Sigmoid colon (tissue), 7 donors: Measurements from ENCODE around the gene IL17RB. TPM values are rescaled to one million over a fixed set of nuclear protein-coding genes. Genes with fewer than 3 reads are reported as not detected.

Source experiments
- DNase-seq: peaks from one replicate; pipeline ENCODE4 v3.0.0-alpha.2; 2019
- H3K27ac ChIP-seq, 4 donors: fragments of 200-600 bp; sonication (generic); one replicate each; pipeline ENCODE4 v1.5.1; 2016 to 2019; ENCODE audit warnings: mild to moderate bottlenecking in 1 of 4
- H3K27me3 ChIP-seq, 3 donors: fragments of 200-600 bp; sonication (generic); one replicate each; pipeline ENCODE4 v1.5.1; 2019; ENCODE audit warnings: mild to moderate bottlenecking in 1 of 3
- H3K36me3 ChIP-seq, 4 donors: fragments of 200-600 bp; sonication (generic); one replicate each; pipeline ENCODE4 v1.5.1; 2016 to 2019
- H3K4me1 ChIP-seq, 4 donors: fragments of 200-600 bp; sonication (generic); one replicate each; pipeline ENCODE4 v1.5.1; 2017 to 2019
- H3K4me3 ChIP-seq, 4 donors: fragments of 200-600 bp; sonication (generic); one replicate each; pipeline ENCODE4 v1.5.1; 2017 to 2019; ENCODE audit warnings: mild to moderate bottlenecking in 2 of 4, moderate library complexity in 1 of 4
- H3K9me3 ChIP-seq, 4 donors: fragments of 200-600 bp in 3 of 4; sonication (generic) in 3 of 4; one replicate each; pipeline versions ENCODE4 v1.5.1 to v1.6.1; 2013 to 2019
- CTCF ChIP-seq, 4 experiments: fragments of 450-650 bp in 3 of 4; fragments of 200-600 bp in 1 of 4; IDR thresholded peaks; one replicate each; pipeline ENCODE4 v1.5.1; 2016 to 2019; ENCODE audit warnings: antibody characterized with exemption in 4 of 4, mild to moderate bottlenecking in 3 of 4, moderate library complexity in 2 of 4
- EP300 ChIP-seq, 4 donors: sonication (generic); formaldehyde crosslinking; IDR thresholded peaks; one replicate each; pipeline ENCODE4 v1.6.1; 2017; ENCODE audit warnings: antibody characterized with exemption in 4 of 4
- POLR2A ChIP-seq, 2 donors: fragments of 450-650 bp; IDR thresholded peaks; one replicate each; pipeline ENCODE4 v1.6.1; 2016; ENCODE audit warnings: antibody characterized with exemption in 2 of 2, mild to moderate bottlenecking in 2 of 2, moderate library complexity in 2 of 2
- POLR2AphosphoS5 ChIP-seq, 4 donors: sonication (generic); formaldehyde crosslinking; IDR thresholded peaks; one replicate each; pipeline ENCODE4 v1.6.1; 2017; ENCODE audit warnings: antibody characterized with exemption in 4 of 4
- WGBS, 2 donors: extraction: QIAGEN DNeasy Blood & Tissue Kit; methylation state at CpG; one replicate each; pipeline ENCODE4 v1.1.7; 2013; 5-methylcytosine and 5-hydroxymethylcytosine counted together
- intact Hi-C: fragments of 100-400 bp; cut with DNase I; formaldehyde crosslinking; loops from one replicate; pipeline ENCODE4 v1.15.1; 2023
- polyA plus RNA-seq, 3 donors: library from polyadenylated mRNA; stranded (reverse); fragments of 200-250 nt; gene quantifications; one replicate each; pipeline ENCODE4 v1.2.3, GENCODE V29; 2013
- total RNA-seq, 4 donors: library from RNA; depleted of rRNA; stranded (reverse); fragments of >200 nt; gene quantifications; one replicate each; pipeline ENCODE4 v1.1.0, GENCODE V29; 2016
- donor health status: healthy with polysubstance abuse.
- donor health status: Bipolar disorder and iron deficiency.
- donor health status: healthy.

The IL17RB gene
- 1 to 10 TPM; 1.1 to 2.8 (median 1.7) TPM for total RNA-seq
- polyA plus RNA-seq = 1 to 10 TPM; 1.2 to 9.0 (median 2.8) TPM

- peak in 1 of 4 donors; percentile 19 for TF ChIP-seq POLR2AphosphoS5 (IDR thresholded peaks at IDR 0.05)
- no peak for TF ChIP-seq CTCF (IDR thresholded peaks at IDR 0.05)
- peak in 1 of 2 donors; percentile 46 for TF ChIP-seq POLR2A (IDR thresholded peaks at IDR 0.05)
- TF ChIP-seq EP300 (IDR thresholded peaks at IDR 0.05) = no peak
- intact Hi-C loops = no loop called here
- no peak for DNase-seq
- peak within 1 kb of the TSS; percentile 33 to 83 (median 62) for H3K4me3 ChIP-seq
- H3K36me3 ChIP-seq = no peaks in the 10 kb centered on the region
- no peaks in the 10 kb centered on the region for H3K9me3 ChIP-seq
- peak within 1 kb of the TSS; percentile 32 to 63 (median 44) for H3K27ac ChIP-seq
- peaks cover 0 to 11% (median 8%) of the 10 kb centered on the region in 4 donors for H3K4me1 ChIP-seq
- peaks cover 4 to 42% (median 30%) of the 10 kb centered on the region in 3 donors for H3K27me3 ChIP-seq
- WGBS, 2 donors = 1 to 2% methylated on average over 91 of the region's 91 CpGs
Measured at GRCh38 chr3:53846134-53846850, at the start of gene IL17RB, which contains the start of gene CHDH. Gene IL17RB (plus strand): TSS chr3:53846568. CDS start chr3:53846589, 21 bp downstream. Gene CHDH (minus strand): TSS chr3:53846419. CDS start chr3:53824008, 22,411 bp downstream.

DNA sequence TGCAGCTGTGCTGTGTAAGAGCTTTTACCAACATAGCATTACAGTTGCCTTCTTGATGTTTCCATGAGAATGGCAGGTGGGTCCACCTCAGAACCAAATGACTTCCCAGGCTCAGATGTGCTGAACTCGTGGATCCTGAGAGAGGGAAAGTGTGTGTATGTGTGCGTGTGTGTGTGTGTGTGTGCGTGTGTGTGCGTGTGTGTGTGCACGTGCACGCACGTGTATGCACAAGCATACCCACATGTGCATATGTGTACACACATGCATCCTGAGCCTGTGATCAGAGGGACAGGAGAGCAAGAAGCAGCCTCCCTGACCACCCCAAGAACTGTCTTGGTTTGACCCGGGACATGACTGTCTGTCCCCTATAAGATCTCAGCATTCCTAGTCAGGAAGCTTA is 48.2 kb upstream of the IL17RB start:
- H3K36me3 ChIP-seq = no peaks in the 10 kb centered on the region
- TF ChIP-seq POLR2AphosphoS5 (IDR thresholded peaks at IDR 0.05) (no peak), CTCF (IDR thresholded peaks at IDR 0.05) (no peak), EP300 (IDR thresholded peaks at IDR 0.05) (no peak), POLR2A (IDR thresholded peaks at IDR 0.05) (no peak)
- H3K27me3 ChIP-seq = no peaks in the 10 kb centered on the region
- no peak for DNase-seq
- no peak overlapping the region for H3K27ac ChIP-seq
- H3K4me3 ChIP-seq = no peak overlapping the region
- no peaks in the 10 kb centered on the region for H3K9me3 ChIP-seq
- 85 to 86% methylated on average over 8 of the region's 8 CpGs for WGBS, 2 donors
- H3K4me1 ChIP-seq = peaks cover 0 to 10% (median 4%) of the 10 kb centered on the region in 4 donors
- intact Hi-C loops = no loop called here

GRCh38 chr3:53799338-53799865 is 47.0 kb upstream of the IL17RB start:
- TF ChIP-seq EP300 (IDR thresholded peaks at IDR 0.05) (no peak), POLR2A (IDR thresholded peaks at IDR 0.05) (no peak), CTCF (IDR thresholded peaks at IDR 0.05) (no peak), POLR2AphosphoS5 (IDR thresholded peaks at IDR 0.05) (no peak)
- Histone ChIP-seq H3K4me3 (no peak overlapping the region), H3K9me3 (no peaks in the 10 kb centered on the region), H3K4me1 (peaks cover 0 to 10% (median 4%) of the 10 kb centered on the region in 4 donors), H3K36me3 (no peaks in the 10 kb centered on the region), H3K27ac (no peak overlapping the region), H3K27me3 (no peaks in the 10 kb centered on the region)
- DNase-seq = no peak
- intact Hi-C loops = no loop called here
- WGBS, 2 donors = 96 to 97% methylated on average over 12 of the region's 12 CpGs

DNA sequence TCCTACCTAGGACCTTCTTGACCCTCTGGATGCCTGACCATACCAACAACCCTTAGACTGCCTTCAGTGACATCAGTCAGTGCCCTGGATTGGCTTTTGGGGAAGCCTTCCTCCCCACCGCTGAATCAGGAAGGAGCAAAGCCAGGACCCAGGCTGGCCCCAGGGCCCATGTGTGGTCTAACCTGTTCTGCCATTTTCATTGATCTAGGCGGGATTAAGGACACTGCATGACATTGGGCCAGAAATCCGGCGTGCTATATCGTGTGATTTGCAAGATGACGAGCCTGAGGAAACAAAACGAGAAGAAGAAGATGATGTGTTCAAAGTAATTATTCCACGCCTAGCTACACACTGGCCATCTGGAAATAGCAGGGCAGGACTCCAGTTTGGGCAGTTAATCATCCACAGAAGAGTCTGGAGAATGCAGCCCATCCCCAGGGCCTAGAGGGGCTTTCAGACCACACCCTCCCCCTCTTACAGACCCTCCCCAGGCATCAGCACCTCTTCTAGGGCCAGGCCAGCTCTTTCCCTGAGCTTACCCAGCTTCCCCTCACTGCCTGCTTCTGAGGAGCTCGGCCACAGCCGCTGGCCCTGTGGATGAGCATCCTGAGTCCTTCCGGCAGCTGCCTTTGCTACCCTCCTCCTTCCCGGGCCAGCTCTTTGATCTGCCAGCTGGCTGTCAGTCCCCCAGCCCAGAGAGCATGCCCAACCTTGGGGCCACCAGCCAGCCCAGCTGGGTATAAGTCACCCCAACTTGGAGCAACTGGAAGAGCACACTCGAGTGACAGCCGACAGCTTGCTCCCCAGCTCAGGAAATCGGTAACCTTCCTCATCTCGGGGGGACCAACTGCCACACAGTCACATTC is 46.1 kb upstream of the IL17RB start:
- no peaks in the 10 kb centered on the region for H3K27me3 ChIP-seq
- no peaks in the 10 kb centered on the region for H3K36me3 ChIP-seq
- DNase-seq = no peak
- no peak for TF ChIP-seq POLR2A (IDR thresholded peaks at IDR 0.05)
- no peak for TF ChIP-seq CTCF (IDR thresholded peaks at IDR 0.05)
- TF ChIP-seq EP300 (IDR thresholded peaks at IDR 0.05) = no peak
- TF ChIP-seq POLR2AphosphoS5 (IDR thresholded peaks at IDR 0.05) = no peak
- 84 to 88% methylated on average over 16 of the region's 16 CpGs for WGBS, 2 donors
- no peak overlapping the region for H3K4me3 ChIP-seq
- intact Hi-C loops = no loop called here
- no peaks in the 10 kb centered on the region for H3K9me3 ChIP-seq
- H3K27ac ChIP-seq = no peak overlapping the region
- peaks cover 0 to 15% (median 5%) of the 10 kb centered on the region in 4 donors for H3K4me1 ChIP-seq
